ENCODE measurements around the gene UNC13A.

DNA sequence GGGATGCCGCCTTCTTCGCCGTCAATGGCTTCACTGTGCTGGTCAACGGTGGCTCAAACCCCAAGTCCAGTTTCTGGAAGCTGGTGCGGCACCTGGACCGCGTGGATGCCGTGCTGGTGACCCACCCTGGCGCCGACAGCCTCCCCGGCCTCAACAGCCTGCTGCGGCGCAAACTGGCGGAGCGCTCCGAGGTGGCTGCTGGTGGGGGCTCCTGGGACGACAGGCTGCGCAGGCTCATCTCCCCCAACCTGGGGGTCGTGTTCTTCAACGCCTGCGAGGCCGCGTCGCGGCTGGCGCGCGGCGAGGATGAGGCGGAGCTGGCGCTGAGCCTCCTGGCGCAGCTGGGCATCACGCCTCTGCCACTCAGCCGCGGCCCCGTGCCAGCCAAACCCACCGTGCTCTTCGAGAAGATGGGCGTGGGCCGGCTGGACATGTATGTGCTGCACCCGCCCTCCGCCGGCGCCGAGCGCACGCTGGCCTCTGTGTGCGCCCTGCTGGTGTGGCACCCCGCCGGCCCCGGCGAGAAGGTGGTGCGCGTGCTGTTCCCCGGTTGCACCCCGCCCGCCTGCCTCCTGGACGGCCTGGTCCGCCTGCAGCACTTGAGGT is 38.1 kb upstream of the UNC13A start:
- TF ChIP-seq TEAD4 (CRISPR knock-in tag; IDR thresholded peaks at IDR 0.05): no peak
- TF ChIP-seq, protein P1, sequence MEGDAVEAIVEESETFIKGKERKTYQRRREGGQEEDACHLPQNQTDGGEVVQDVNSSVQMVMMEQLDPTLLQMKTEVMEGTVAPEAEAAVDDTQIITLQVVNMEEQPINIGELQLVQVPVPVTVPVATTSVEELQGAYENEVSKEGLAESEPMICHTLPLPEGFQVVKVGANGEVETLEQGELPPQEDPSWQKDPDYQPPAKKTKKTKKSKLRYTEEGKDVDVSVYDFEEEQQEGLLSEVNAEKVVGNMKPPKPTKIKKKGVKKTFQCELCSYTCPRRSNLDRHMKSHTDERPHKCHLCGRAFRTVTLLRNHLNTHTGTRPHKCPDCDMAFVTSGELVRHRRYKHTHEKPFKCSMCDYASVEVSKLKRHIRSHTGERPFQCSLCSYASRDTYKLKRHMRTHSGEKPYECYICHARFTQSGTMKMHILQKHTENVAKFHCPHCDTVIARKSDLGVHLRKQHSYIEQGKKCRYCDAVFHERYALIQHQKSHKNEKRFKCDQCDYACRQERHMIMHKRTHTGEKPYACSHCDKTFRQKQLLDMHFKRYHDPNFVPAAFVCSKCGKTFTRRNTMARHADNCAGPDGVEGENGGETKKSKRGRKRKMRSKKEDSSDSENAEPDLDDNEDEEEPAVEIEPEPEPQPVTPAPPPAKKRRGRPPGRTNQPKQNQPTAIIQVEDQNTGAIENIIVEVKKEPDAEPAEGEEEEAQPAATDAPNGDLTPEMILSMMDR (IDR thresholded peaks at IDR 0.05): no peak; the same call in 1 of the 2 replicates
- TF ChIP-seq, protein P2, sequence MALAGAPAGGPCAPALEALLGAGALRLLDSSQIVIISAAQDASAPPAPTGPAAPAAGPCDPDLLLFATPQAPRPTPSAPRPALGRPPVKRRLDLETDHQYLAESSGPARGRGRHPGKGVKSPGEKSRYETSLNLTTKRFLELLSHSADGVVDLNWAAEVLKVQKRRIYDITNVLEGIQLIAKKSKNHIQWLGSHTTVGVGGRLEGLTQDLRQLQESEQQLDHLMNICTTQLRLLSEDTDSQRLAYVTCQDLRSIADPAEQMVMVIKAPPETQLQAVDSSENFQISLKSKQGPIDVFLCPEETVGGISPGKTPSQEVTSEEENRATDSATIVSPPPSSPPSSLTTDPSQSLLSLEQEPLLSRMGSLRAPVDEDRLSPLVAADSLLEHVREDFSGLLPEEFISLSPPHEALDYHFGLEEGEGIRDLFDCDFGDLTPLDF (CRISPR knock-in tag; IDR thresholded peaks at IDR 0.05): no peak
- TF ChIP-seq NR2C2 (CRISPR knock-in tag; IDR thresholded peaks at IDR 0.05): no peak
- TF ChIP-seq, protein P3, sequence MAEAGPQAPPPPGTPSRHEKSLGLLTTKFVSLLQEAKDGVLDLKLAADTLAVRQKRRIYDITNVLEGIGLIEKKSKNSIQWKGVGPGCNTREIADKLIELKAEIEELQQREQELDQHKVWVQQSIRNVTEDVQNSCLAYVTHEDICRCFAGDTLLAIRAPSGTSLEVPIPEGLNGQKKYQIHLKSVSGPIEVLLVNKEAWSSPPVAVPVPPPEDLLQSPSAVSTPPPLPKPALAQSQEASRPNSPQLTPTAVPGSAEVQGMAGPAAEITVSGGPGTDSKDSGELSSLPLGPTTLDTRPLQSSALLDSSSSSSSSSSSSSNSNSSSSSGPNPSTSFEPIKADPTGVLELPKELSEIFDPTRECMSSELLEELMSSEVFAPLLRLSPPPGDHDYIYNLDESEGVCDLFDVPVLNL (CRISPR knock-in tag; IDR thresholded peaks at IDR 0.05; ENCODE audit: borderline replicate concordance, low read depth): no peak
- no peak for TF ChIP-seq GABPB1 (CRISPR knock-in tag; IDR thresholded peaks at IDR 0.05)
- no peak for TF ChIP-seq CREB1 (CRISPR knock-in tag; IDR thresholded peaks at IDR 0.05)
- no peak for TF ChIP-seq ZNF138 (CRISPR knock-in tag; conservative IDR thresholded peaks at IDR 0.05)
- no peak for TF ChIP-seq ESRRA (CRISPR knock-in tag; IDR thresholded peaks at IDR 0.05; ENCODE audit: borderline replicate concordance)
- TF ChIP-seq, protein P4, sequence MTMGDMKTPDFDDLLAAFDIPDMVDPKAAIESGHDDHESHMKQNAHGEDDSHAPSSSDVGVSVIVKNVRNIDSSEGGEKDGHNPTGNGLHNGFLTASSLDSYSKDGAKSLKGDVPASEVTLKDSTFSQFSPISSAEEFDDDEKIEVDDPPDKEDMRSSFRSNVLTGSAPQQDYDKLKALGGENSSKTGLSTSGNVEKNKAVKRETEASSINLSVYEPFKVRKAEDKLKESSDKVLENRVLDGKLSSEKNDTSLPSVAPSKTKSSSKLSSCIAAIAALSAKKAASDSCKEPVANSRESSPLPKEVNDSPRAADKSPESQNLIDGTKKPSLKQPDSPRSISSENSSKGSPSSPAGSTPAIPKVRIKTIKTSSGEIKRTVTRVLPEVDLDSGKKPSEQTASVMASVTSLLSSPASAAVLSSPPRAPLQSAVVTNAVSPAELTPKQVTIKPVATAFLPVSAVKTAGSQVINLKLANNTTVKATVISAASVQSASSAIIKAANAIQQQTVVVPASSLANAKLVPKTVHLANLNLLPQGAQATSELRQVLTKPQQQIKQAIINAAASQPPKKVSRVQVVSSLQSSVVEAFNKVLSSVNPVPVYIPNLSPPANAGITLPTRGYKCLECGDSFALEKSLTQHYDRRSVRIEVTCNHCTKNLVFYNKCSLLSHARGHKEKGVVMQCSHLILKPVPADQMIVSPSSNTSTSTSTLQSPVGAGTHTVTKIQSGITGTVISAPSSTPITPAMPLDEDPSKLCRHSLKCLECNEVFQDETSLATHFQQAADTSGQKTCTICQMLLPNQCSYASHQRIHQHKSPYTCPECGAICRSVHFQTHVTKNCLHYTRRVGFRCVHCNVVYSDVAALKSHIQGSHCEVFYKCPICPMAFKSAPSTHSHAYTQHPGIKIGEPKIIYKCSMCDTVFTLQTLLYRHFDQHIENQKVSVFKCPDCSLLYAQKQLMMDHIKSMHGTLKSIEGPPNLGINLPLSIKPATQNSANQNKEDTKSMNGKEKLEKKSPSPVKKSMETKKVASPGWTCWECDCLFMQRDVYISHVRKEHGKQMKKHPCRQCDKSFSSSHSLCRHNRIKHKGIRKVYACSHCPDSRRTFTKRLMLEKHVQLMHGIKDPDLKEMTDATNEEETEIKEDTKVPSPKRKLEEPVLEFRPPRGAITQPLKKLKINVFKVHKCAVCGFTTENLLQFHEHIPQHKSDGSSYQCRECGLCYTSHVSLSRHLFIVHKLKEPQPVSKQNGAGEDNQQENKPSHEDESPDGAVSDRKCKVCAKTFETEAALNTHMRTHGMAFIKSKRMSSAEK (CRISPR knock-in tag; IDR thresholded peaks at IDR 0.05; ENCODE audit: borderline replicate concordance): no peak
- no peak for TF ChIP-seq ETV6 (CRISPR knock-in tag; IDR thresholded peaks at IDR 0.05)
- TF ChIP-seq GTF2I (CRISPR knock-in tag; conservative IDR thresholded peaks at IDR 0.05): no peak
- TF ChIP-seq, protein P5, sequence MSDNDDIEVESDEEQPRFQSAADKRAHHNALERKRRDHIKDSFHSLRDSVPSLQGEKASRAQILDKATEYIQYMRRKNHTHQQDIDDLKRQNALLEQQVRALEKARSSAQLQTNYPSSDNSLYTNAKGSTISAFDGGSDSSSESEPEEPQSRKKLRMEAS (CRISPR knock-in tag; IDR thresholded peaks at IDR 0.05): no peak
- TF ChIP-seq, protein P6, sequence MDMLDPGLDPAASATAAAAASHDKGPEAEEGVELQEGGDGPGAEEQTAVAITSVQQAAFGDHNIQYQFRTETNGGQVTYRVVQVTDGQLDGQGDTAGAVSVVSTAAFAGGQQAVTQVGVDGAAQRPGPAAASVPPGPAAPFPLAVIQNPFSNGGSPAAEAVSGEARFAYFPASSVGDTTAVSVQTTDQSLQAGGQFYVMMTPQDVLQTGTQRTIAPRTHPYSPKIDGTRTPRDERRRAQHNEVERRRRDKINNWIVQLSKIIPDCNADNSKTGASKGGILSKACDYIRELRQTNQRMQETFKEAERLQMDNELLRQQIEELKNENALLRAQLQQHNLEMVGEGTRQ (CRISPR knock-in tag; IDR thresholded peaks at IDR 0.05): no peak

Data from WTC11 (cell line).